ENCODE data around the gene RAI1.

The RAI1 gene

DNA sequence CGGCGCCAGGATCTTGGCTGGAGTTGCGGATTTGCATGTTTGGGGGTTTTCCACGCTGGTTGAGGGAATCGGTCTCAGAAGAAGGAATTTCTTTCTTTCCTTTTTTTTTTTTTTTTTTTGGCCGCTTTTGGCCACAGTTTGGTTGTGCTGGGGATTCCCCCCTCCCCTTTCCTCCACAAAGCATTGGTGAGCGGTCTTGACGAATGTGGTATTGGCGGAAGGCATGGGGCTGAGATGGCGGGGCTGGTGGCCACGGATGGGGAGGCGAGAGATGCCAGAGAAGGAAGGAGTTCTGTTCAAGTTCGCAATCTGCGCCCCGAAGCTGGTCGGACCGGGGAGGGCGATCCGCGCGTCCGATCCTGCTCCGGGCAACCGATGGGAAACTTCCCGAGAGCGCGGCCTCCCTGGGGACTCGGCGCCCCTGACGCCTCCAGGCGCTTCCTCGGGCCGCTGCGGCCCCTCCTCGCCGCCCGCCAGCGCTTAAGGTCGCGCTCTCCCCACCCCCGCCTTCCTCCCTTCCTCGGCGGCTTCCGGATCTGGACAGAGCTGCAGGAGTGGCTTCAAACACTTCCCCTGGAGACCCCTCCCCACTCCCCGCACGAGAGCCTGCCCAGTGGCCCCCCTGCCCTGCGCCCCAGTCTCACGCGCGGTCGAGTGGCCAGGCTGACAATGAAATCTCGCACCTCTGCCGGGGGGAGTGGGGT, 43.2 kb downstream of the RAI1 start:
- CTCF ChIA-PET = no interaction called here
- no peak for DNase-seq (ENCODE audit: low spot score)
- POLR2A ChIA-PET (ENCODE audit: low non-redundant PET) = no interaction called here
- peak overlapping the region; percentile 73; the same call in 1 of the 2 replicates for H3K27ac ChIP-seq
- TF ChIP-seq, protein P1, sequence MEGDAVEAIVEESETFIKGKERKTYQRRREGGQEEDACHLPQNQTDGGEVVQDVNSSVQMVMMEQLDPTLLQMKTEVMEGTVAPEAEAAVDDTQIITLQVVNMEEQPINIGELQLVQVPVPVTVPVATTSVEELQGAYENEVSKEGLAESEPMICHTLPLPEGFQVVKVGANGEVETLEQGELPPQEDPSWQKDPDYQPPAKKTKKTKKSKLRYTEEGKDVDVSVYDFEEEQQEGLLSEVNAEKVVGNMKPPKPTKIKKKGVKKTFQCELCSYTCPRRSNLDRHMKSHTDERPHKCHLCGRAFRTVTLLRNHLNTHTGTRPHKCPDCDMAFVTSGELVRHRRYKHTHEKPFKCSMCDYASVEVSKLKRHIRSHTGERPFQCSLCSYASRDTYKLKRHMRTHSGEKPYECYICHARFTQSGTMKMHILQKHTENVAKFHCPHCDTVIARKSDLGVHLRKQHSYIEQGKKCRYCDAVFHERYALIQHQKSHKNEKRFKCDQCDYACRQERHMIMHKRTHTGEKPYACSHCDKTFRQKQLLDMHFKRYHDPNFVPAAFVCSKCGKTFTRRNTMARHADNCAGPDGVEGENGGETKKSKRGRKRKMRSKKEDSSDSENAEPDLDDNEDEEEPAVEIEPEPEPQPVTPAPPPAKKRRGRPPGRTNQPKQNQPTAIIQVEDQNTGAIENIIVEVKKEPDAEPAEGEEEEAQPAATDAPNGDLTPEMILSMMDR (conservative IDR thresholded peaks at IDR 0.05; ENCODE audit: low read depth) = no peak

DNA sequence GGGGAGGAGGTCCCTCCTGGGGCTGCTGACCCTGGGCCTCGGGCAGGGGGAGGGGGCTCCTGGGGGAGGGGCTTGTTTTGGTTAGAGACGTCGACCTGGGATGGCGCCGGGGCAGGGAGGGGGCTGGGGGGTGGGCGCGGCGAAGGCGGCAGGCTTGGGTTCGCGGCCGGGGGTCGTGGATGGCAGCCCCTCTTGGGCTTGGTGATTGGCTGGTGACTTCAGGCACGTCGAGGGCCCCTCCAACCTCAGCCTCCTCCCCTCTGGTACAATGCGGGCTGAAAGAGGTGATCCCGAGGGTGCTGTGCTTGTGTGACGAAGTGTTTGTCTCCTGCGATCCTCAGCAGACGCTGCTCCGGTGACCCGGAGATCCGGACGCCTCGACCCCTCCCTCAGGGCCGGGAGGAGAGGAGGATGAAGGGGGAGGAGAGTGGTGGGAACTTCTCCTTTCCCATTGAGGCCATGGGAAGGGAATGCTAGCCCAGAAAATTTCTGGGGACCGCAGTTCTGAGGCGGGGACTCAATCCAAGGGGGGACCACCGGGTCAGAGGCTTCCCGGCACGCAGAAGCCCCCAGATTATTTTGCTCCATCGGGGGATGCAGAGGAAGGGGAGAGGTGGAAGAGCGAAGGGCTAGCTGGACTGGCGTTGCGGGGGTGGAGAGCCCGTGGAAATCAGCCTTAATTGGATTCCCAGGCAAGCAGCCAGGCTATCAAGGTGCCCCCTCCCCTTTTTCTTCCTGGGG, 43.9 kb downstream of the RAI1 start:
- POLR2A ChIA-PET (ENCODE audit: low non-redundant PET) = no interaction called here

DNA sequence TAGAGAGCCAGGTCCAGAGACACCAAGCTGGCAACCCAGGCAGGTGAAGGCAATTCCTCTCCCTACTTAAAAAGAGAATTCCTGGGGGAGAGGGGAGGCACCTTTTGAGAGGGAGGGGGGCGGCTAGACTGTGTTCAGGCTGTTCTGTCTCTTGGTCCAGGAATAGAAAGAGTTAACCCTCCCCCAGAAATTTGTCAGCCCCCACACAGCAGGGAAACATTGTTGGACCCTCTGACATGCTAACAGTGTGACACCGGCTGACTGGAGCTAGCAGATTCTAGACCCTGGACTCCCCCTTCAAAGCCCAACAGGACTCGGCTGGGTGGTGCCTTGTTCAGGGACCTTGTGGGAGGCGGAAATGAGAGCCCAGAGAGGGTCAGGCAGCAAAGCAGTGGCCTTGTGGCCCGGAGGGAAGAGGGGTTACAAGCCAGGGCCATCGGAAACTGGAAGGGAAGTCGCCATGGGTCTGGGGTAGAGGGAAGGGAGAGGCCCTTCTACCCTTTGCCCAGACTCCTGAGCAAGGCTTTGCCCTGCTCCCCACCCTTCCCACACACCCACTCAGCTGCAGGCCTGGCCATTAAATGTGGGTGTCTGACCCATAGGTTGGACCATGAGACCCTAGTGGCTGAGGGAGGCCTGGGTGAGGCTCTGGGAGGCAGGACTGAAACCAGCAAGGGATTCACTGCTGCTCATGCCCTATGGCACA, 44.6 kb downstream of the RAI1 start:
- DNase-seq (ENCODE audit: low spot score) = no peak
- TF ChIP-seq, protein P1 (conservative IDR thresholded peaks at IDR 0.05; ENCODE audit: low read depth) = no peak
- peak overlapping the region; percentile 73 for H3K27ac ChIP-seq
- ChIA-PET CTCF (no interaction called here), POLR2A (ENCODE audit: low non-redundant PET) (no interaction called here)

More for the DNA sequence above, 43.9 kb downstream of the RAI1 start:
- TF ChIP-seq, protein P1 (conservative IDR thresholded peaks at IDR 0.05; ENCODE audit: low read depth) = no peak
- CTCF ChIA-PET = no interaction called here
- no peak for DNase-seq (ENCODE audit: low spot score)
- peak overlapping the region; percentile 73 for H3K27ac ChIP-seq

DNA sequence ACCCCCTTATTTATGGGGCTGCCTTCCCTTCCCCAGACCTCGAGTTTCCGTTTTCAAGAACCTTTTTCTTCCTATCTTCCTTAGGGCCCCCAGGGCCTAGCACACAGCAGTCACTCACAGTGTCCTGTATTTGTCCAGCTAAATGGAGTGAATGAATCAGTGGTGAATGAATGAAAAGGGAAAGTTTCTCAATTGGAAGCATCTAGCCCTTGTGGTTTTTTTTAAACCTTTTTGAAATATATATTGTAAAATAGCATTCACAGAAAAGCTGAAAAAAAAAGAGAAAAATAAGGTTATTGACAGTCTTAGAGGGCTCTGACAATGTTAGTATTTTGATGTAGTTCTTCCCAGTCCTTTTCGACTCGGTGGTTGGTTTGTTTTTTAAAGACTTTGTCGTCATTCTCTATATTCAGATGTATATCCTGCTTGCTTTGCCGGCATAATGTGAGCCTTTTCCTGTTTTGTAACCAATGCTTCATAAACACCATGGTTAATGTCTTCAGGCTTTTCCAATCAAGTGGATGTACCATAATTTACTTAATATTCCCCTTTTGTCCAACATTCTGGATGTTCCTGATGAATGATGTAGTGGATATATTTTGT, 45.3 kb downstream of the RAI1 start:
- DNase-seq (ENCODE audit: low spot score) = no peak
- ChIA-PET POLR2A (ENCODE audit: low non-redundant PET) (no interaction called here), CTCF (interaction anchor here (0.9 to 1.5 kb wide), 2 partner anchors 33 to 46 kb away, joined by 3 to 4 read pairs; no protein-coding TSS in a partner anchor)
- peak overlapping the region; percentile 73 for H3K27ac ChIP-seq
- TF ChIP-seq, protein P1 (conservative IDR thresholded peaks at IDR 0.05; ENCODE audit: low read depth) = no peak

DNA sequence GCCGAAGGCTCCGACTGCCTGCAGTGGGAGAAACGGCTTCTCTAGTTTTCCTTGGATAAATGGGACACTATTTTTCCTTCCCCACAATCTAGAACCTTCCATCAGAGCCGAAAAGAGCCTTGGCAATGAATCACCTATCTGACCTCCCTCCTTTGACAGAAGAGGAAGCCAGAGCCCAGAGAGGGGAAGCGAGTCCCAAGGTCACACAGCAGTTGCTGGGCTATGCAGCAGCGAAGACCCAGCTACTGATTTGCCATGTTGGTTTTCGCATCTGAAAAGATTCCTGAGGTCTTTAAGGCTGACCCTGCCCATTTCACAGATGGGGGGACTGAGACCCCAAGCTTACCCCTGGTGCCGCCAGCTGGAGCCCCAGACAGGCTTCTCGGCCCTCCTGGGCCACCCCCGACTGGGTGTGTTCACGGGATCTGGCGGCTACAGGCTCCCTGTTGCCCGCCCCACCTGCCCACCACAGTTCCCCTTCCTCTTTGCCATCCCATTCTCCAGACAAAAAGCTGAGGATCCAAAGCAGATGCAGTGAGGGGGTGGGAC, 45.9 kb downstream of the RAI1 start:
- ChIA-PET POLR2A (ENCODE audit: low non-redundant PET) (no interaction called here), CTCF (interaction anchor here (0.9 to 1.5 kb wide), 2 partner anchors 33 to 47 kb away, joined by 3 to 4 read pairs; no protein-coding TSS in a partner anchor)
- TF ChIP-seq, protein P1 (conservative IDR thresholded peaks at IDR 0.05; ENCODE audit: low read depth) = no peak

DNA sequence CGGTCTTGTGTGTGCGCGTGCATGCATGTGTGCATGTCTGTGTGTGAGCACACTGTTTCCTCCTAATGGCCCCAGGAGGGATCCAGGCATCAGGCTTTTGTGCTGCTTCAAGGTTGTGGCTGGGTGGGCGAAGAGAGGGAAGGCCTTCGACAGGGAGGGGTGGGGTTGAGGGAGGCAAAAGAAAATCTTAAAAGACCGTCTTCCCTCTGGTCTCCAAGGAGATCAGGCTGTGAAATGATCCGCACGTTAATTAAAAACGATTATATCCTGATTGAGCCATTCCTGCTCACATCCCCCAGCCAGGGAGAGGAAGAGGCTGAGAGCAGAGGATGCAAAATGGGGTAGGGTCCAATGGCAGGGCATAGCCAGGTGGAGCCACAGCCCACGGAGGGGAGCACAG, 46.9 kb downstream of the RAI1 start:
- H3K27ac ChIP-seq = peak overlapping the region; percentile 84
- ChIA-PET CTCF (interaction anchor here (1.0 to 1.7 kb wide), 4 partner anchors 22 to 84 kb away, joined by 3 to 4 read pairs (median 4); no protein-coding TSS in a partner anchor), POLR2A (ENCODE audit: low non-redundant PET) (no interaction called here)
- DNase-seq (ENCODE audit: low spot score) = no peak
- TF ChIP-seq, protein P1 (conservative IDR thresholded peaks at IDR 0.05; ENCODE audit: low read depth) = no peak

More for the DNA sequence above, 45.9 kb downstream of the RAI1 start:
- DNase-seq (ENCODE audit: low spot score) = no peak
- peak overlapping the region; percentile 84 for H3K27ac ChIP-seq
